Neuronal stem cell (in vitro differentiated cells): ENCODE measurements around the gene RCAN1.

Experiments used
- DNase-seq: peaks from one replicate; pipeline ENCODE4 v3.0.0-alpha.2; 2013; ENCODE audit warnings: low spot score
- H2AFZ ChIP-seq: one replicate; pipeline ENCODE4 v1.6.1; 2013; ENCODE audit warnings: mild to moderate bottlenecking, low read length, inconsistent platforms
- H2AK5ac ChIP-seq: 2 replicates; pipeline ENCODE4 v1.6.1; 2013; ENCODE audit warnings: low read depth, mild to moderate bottlenecking, inconsistent platforms, low read length, moderate library complexity, mixed read lengths
- H2BK120ac ChIP-seq: 2 replicates; pipeline ENCODE4 v1.6.1; 2013; ENCODE audit warnings: low read depth, mild to moderate bottlenecking, inconsistent platforms, low read length, moderate library complexity, mixed read lengths
- H2BK12ac ChIP-seq: one replicate; pipeline ENCODE4 v1.6.1; 2013; ENCODE audit warnings: low read length, inconsistent platforms
- H2BK15ac ChIP-seq: 2 replicates; pipeline ENCODE4 v1.6.1; 2013; ENCODE audit warnings: mild to moderate bottlenecking, low read length, inconsistent platforms, mixed read lengths
- H2BK5ac ChIP-seq: one replicate; pipeline ENCODE4 v1.6.1; 2013; ENCODE audit warnings: inconsistent platforms, mild to moderate bottlenecking, low read length, moderate library complexity
- H3K14ac ChIP-seq: one replicate; pipeline ENCODE4 v1.6.1; 2013; ENCODE audit warnings: low read length, inconsistent platforms
- H3K18ac ChIP-seq: 2 replicates; pipeline ENCODE4 v1.6.1; 2013; ENCODE audit warnings: low read length, inconsistent platforms
- H3K23ac ChIP-seq: 2 replicates; pipeline ENCODE4 v1.6.1; 2013; ENCODE audit warnings: low read depth, mild to moderate bottlenecking, mixed read lengths, low read length, inconsistent platforms; ENCODE audit not compliant: poor library complexity
- H3K27ac ChIP-seq: replicated peaks from 3 replicates; pipeline ENCODE4 v1.5.1; 2013; ENCODE audit warnings: low read length, inconsistent platforms
- H3K27me3 ChIP-seq, 3 experiments: 2 replicates each; pipeline ENCODE4 v1.6.1; 2013; ENCODE audit warnings: low read length in 3 of 3, mild to moderate bottlenecking in 2 of 3, inconsistent platforms in 1 of 3, low read depth in 1 of 3, mixed read lengths in 1 of 3, moderate library complexity in 1 of 3; ENCODE audit not compliant: control insufficient read depth in 3 of 3, insufficient read depth in 3 of 3
- H3K36me3 ChIP-seq, 2 donors: replicated peaks in 1 of 2; 2 replicates each; pipeline ENCODE4 v1.6.1; 2013; ENCODE audit warnings: low read length in 2 of 2; ENCODE audit not compliant: control insufficient read depth in 2 of 2, insufficient read depth in 2 of 2
- H3K4ac ChIP-seq: 2 replicates; pipeline ENCODE4 v1.6.1; 2013; ENCODE audit warnings: inconsistent platforms, mild to moderate bottlenecking, low read length, moderate library complexity
- H3K4me1 ChIP-seq, 2 donors: 1 replicate in 1 of 2; 2 replicates in 1 of 2; pipeline ENCODE4 v1.6.1; 2013; ENCODE audit warnings: low read length in 2 of 2, low read depth in 1 of 2; ENCODE audit not compliant: control insufficient read depth in 2 of 2, insufficient read depth in 1 of 2
- H3K4me2 ChIP-seq: one replicate; pipeline ENCODE4 v1.6.1; 2013; ENCODE audit warnings: mild to moderate bottlenecking, low read length, inconsistent platforms; ENCODE audit not compliant: insufficient read depth, poor library complexity, severe bottlenecking
- H3K4me3 ChIP-seq, 2 donors: 2 replicates each; pipeline ENCODE4 v1.5.1; 2013; ENCODE audit warnings: low read length in 2 of 2, mild to moderate bottlenecking in 2 of 2, inconsistent platforms in 1 of 2, moderate library complexity in 1 of 2
- H3K79me1 ChIP-seq: one replicate; pipeline ENCODE4 v1.6.1; 2013; ENCODE audit warnings: low read depth, mild to moderate bottlenecking, inconsistent platforms, low read length, moderate library complexity
- H3K9ac ChIP-seq: one replicate; pipeline ENCODE4 v1.6.1; 2013; ENCODE audit warnings: mild to moderate bottlenecking, low read depth, low read length, inconsistent platforms; ENCODE audit not compliant: poor library complexity
- H3K9me3 ChIP-seq, 2 donors: replicated peaks in 1 of 2; 2 replicates each; pipeline versions ENCODE3 to v1.6.1; 2013; ENCODE audit warnings: low read length in 2 of 2, mild to moderate bottlenecking in 2 of 2, inconsistent platforms in 1 of 2, low read depth in 1 of 2, mixed read lengths in 1 of 2, moderate library complexity in 1 of 2; ENCODE audit not compliant: control insufficient read depth in 2 of 2, insufficient read depth in 1 of 2
- H4K8ac ChIP-seq: one replicate; pipeline ENCODE4 v1.6.1; 2013; ENCODE audit warnings: low read depth, mild to moderate bottlenecking, inconsistent platforms, low read length, moderate library complexity
- H4K91ac ChIP-seq: one replicate; pipeline ENCODE4 v1.6.1; 2013; ENCODE audit warnings: low read length, low read depth, mild to moderate bottlenecking, inconsistent platforms; ENCODE audit not compliant: poor library complexity
- whole genome bisulfite sequencing, 2 donors: extraction: QIAGEN DNeasy Blood & Tissue Kit; methylation state at CpG; one replicate each; pipeline ENCODE4 v1.1.7; 2013; ENCODE audit warnings: missing lambda C conversion rate in 2 of 2, mixed read lengths in 1 of 2; ENCODE audit not compliant: insufficient read length in 2 of 2, insufficient replicate concordance in 1 of 2; ENCODE audit errors: extremely low coverage in 2 of 2; 5-methylcytosine and 5-hydroxymethylcytosine counted together

Gene RCAN1

DNA sequence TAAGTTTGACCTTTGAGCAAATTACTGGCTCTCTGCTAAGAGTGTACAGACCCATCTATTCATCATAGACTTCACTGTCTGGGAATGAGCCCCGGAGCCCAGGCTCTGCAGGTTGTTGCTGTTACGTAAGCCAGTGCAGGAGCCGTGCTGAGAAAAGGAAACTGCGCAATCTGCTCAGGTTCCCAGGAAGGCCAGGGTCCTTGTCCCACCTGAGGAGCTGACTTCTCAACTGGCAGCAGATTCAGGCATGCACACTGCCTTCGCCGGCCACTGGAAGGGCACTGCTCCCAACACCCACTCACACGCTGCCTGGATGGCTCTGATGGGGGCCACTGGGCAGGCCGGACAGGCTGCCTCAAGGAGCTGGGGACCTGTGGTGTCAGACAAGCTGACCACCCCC lies 19.5 kb downstream of the RCAN1 start:
- Histone ChIP-seq H3K4me2 (no peak overlapping the region), H3K9me3 (no peaks in the 10 kb centered on the region), H3K27me3 (no peaks in the 10 kb centered on the region), H3K27ac (no peak overlapping the region), H2AK5ac (peak overlapping the region; percentile 49), H2BK5ac (no peak overlapping the region), H4K8ac (no peak overlapping the region), H3K23ac (no peak overlapping the region), H2BK12ac (no peak overlapping the region), H2BK15ac (no peak overlapping the region), H3K36me3 (no peaks in the 10 kb centered on the region), H2AFZ (no peak overlapping the region), H2BK120ac (no peak overlapping the region), H3K18ac (peak overlapping the region; percentile 70), H3K14ac (peak overlapping the region; percentile 74), H4K91ac (no peak overlapping the region), H3K4me1 (peaks cover 0 to 5% of the 10 kb centered on the region in 2 donors), H3K4me3 (no peak overlapping the region), H3K4ac (no peak overlapping the region), H3K9ac (no peak overlapping the region), H3K79me1 (no peaks in the 10 kb centered on the region)
- WGBS, 2 donors = no CpG with 5 or more reads among the region's 8 CpGs
- no peak for DNase-seq

- WGBS, 2 donors = no CpG with 5 or more reads among the region's 8 CpGs
- no peak overlapping the region for H3K14ac ChIP-seq
- H2AFZ ChIP-seq = no peak overlapping the region
Observed at GRCh38 chr21:34594566-34595234, 20.2 kb downstream of the RCAN1 start.

DNA sequence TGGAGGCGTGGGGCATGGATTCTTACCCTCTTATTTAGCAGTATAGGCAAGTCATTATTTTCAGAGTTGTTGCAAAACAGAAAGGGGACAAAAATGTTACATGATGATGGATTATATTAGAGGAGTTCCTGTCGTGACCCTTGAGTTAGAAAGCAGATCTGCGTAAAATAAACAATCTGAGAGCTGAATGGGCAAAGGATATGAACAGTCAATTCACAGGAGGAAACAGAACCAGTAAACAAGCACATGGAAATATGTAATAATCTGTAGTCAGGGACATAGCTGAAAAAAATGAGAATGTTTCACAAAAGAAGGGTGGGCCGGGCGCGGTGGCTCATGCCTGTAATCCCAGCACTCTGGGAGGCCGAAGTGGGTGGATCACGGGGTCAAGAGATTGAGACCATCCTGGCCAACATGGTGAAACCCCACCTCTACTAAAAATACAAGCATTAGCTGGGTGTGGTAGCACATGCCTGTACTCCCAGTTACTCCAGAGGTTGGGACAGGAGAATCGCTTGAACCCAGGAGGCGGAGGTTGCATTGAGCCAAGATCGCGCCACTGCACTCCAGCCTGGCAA lies 20.9 kb downstream of the RCAN1 start:
- Histone ChIP-seq H3K9me3 (no peaks in the 10 kb centered on the region), H3K14ac (no peak overlapping the region), H2AFZ (no peak overlapping the region), H2BK120ac (no peak overlapping the region), H3K9ac (no peak overlapping the region), H3K4me1 (no peaks in the 10 kb centered on the region), H4K8ac (no peak overlapping the region), H3K4me2 (no peak overlapping the region), H2BK12ac (no peak overlapping the region), H3K79me1 (no peaks in the 10 kb centered on the region), H3K4ac (no peak overlapping the region), H3K27ac (no peak overlapping the region), H2BK15ac (no peak overlapping the region), H3K18ac (no peak overlapping the region), H2AK5ac (no peak overlapping the region), H3K4me3 (no peak overlapping the region), H3K36me3 (no peaks in the 10 kb centered on the region), H3K23ac (no peak overlapping the region), H2BK5ac (no peak overlapping the region), H4K91ac (no peak overlapping the region), H3K27me3 (no peaks in the 10 kb centered on the region)
- no peak for DNase-seq
- no CpG with 5 or more reads among the region's 12 CpGs for WGBS, 2 donors

More at GRCh38 chr21:34594566-34595234, 20.2 kb downstream of the RCAN1 start:
- H3K9me3 ChIP-seq = no peaks in the 10 kb centered on the region
- H2BK120ac ChIP-seq = no peak overlapping the region
- no peak overlapping the region for H3K9ac ChIP-seq
- H3K4me2 ChIP-seq = no peak overlapping the region
- H3K36me3 ChIP-seq = no peaks in the 10 kb centered on the region
- H3K27ac ChIP-seq = no peak overlapping the region
- no peak overlapping the region for H2BK5ac ChIP-seq
- H2BK15ac ChIP-seq = no peak overlapping the region
- no peaks in the 10 kb centered on the region for H3K27me3 ChIP-seq
- no peak for DNase-seq
- H3K4ac ChIP-seq = no peak overlapping the region
- no peak overlapping the region for H3K23ac ChIP-seq
- H2AK5ac ChIP-seq = no peak overlapping the region
- no peaks in the 10 kb centered on the region for H3K4me1 ChIP-seq
- no peak overlapping the region for H4K8ac ChIP-seq
- no peak overlapping the region for H3K4me3 ChIP-seq
- H3K18ac ChIP-seq = no peak overlapping the region
- H3K79me1 ChIP-seq = no peaks in the 10 kb centered on the region
- H2BK12ac ChIP-seq = no peak overlapping the region
- H4K91ac ChIP-seq = no peak overlapping the region

DNA sequence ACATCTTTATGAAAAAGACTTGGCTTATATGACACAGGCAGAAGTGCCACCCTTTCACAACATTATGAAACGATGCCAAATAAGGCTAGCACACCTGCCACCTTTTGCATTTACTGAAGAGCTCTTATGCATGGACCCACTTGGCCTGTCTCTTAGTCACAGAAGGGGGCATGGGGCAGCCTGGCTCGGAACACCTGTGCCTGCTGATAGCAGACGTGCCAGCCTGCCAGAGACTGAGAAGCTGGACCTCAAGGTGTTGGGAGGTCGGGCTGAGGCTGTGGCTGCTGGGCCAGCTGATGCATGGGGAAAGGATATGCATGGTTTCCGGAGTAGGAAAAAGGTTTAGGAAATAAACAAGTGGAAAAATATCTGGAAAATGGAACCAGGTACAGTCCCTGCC lies 21.5 kb downstream of the RCAN1 start:
- Histone ChIP-seq H3K4me2 (no peak overlapping the region), H2BK5ac (no peak overlapping the region), H4K91ac (no peak overlapping the region), H3K9me3 (no peaks in the 10 kb centered on the region), H3K27me3 (no peaks in the 10 kb centered on the region), H3K79me1 (no peaks in the 10 kb centered on the region), H3K18ac (no peak overlapping the region), H3K23ac (no peak overlapping the region), H2AFZ (no peak overlapping the region), H2BK120ac (no peak overlapping the region), H2AK5ac (no peak overlapping the region), H4K8ac (no peak overlapping the region), H3K36me3 (no peaks in the 10 kb centered on the region), H2BK12ac (no peak overlapping the region), H3K9ac (no peak overlapping the region), H3K4ac (no peak overlapping the region), H3K14ac (no peak overlapping the region), H3K4me3 (no peak overlapping the region), H3K4me1 (no peaks in the 10 kb centered on the region), H2BK15ac (no peak overlapping the region), H3K27ac (no peak overlapping the region)
- WGBS, 2 donors = no CpG with 5 or more reads among the region's 5 CpGs
- DNase-seq = no peak
